ENCODE measurements around the gene ERBB3. TPM values are rescaled to one million over a fixed set of nuclear protein-coding genes. Genes with fewer than 3 reads are reported as not detected.
A peak's percentile ranks its signal among the peaks of the same experiment; 100 is the strongest.

Gene ERBB3
- total and polyA plus RNA-seq, 2 of the 8 experiments (the other 6 are each of a cell fraction or from before 2014, with no cell fraction given) = 33.9 to 52.4 TPM

- TF ChIP-seq, protein P1, sequence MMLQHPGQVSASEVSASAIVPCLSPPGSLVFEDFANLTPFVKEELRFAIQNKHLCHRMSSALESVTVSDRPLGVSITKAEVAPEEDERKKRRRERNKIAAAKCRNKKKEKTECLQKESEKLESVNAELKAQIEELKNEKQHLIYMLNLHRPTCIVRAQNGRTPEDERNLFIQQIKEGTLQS (IDR thresholded peaks at IDR 0.05; ENCODE audit: insufficient read depth, low read depth, low read length) = peak; percentile 61
- no peak for TF ChIP-seq ASH2L (IDR thresholded peaks at IDR 0.05; ENCODE audit: low read length)
- peak; percentile 90 for TF ChIP-seq TAF1 (IDR thresholded peaks at IDR 0.05; ENCODE audit: low read depth, low read length)
- peak; percentile 41; the same call in 1 of the 2 replicates for TF ChIP-seq BRCA1 (IDR thresholded peaks at IDR 0.05; ENCODE audit: low read depth, low read length)
- TF ChIP-seq MAX (IDR thresholded peaks at IDR 0.05) = peak; percentile 86
- no peak for TF ChIP-seq KDM1A (IDR thresholded peaks at IDR 0.05; ENCODE audit: borderline replicate concordance, low read length)
- TF ChIP-seq BCL11A (IDR thresholded peaks at IDR 0.05; ENCODE audit: low read depth in 2 of 2, low read length in 2 of 2) = peak; percentile 24 to 34
- 0 out of 2 replicates have a peak, but pooled peaks have one; percentile 3 for TF ChIP-seq NRF1 (IDR thresholded peaks at IDR 0.05; ENCODE audit: low read depth, low read length)
- TF ChIP-seq SRF (IDR thresholded peaks at IDR 0.05; ENCODE audit: low read depth, low read length) = no peak
- TF ChIP-seq TCF12 (IDR thresholded peaks at IDR 0.05; ENCODE audit: low read depth, low read length) = 0 out of 2 replicates have a peak, but pooled peaks have one; percentile 68
- no peak; the same call in 1 of the 2 replicates for TF ChIP-seq KDM5A (IDR thresholded peaks at IDR 0.05; ENCODE audit: low read length)
- TF ChIP-seq PHF8 (conservative IDR thresholded peaks at IDR 0.05; ENCODE audit: low read depth, low read length) = peak; percentile 75
- TF ChIP-seq CBX8 (IDR thresholded peaks at IDR 0.05; ENCODE audit: borderline replicate concordance, low read depth, low read length) = no peak
- no peak for TF ChIP-seq BACH1 (IDR thresholded peaks at IDR 0.05; ENCODE audit: low read length)
- no peak for TF ChIP-seq HDAC6 (IDR thresholded peaks at IDR 0.05; ENCODE audit: low read depth, low read length)
- peak; percentile 98 to 100 for TF ChIP-seq POLR2A (IDR thresholded peaks at IDR 0.05; ENCODE audit: control extremely low read depth in 1 of 2, low read depth in 2 of 2, low read length in 2 of 2)
- TF ChIP-seq CTCF (IDR thresholded peaks at IDR 0.05; ENCODE audit: control extremely low read depth in 1 of 3, insufficient read depth in 1 of 3, low read depth in 1 of 3, low read length in 3 of 3) = peak; percentile 28 to 53 (median 41)
- TF ChIP-seq RBBP5 (IDR thresholded peaks at IDR 0.05; ENCODE audit: borderline replicate concordance, low read depth, low read length) = no peak
- no peak for TF ChIP-seq CTBP2 (IDR thresholded peaks at IDR 0.05; ENCODE audit: borderline replicate concordance, insufficient read depth, insufficient read length, low read length)
- peak; percentile 2 to 64; a peak in 2 of 3 replicates for TF ChIP-seq EP300 (IDR thresholded peaks at IDR 0.05; ENCODE audit: borderline replicate concordance in 1 of 2, low read depth in 2 of 2, low read length in 2 of 2)
Observed at GRCh38 chr12:56117778-56118687, 38.1 kb downstream of the ERBB3 start, which contains the start of gene ZC3H10 (continued).

Measured in H1 (cell line).